ENCODE measurements around the gene VRK1.

VRK1 gene

DNA sequence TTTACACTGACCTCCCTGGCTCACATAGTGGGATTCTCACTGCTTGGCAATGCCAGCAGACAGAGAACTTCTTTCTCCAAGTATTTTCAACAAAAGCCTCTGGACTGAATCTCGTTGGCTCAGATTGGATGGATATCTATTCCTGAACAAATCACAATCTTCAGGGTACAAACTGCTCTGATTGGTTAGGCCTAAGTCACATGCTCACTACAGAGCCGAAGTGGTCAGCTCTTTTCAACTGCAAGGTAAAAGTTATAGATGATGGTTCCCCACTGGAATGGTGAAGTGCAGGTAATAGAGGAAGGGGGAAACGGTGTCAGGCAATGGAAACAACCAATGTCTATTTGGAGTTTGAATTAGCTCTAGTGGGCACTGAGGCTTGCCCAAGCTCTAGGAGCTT, 16.7 kb upstream of the VRK1 start:
- H3K4me3 ChIP-seq (ENCODE audit: low read depth, low read length): no peak overlapping the region
- H2BK120ac ChIP-seq (ENCODE audit: insufficient read depth, low read length, poor library complexity): no peak overlapping the region
- no peaks in the 10 kb centered on the region for H3K79me1 ChIP-seq (ENCODE audit: low read length)
- no peak overlapping the region for H3K23ac ChIP-seq (ENCODE audit: low read length)
- H3K27ac ChIP-seq (ENCODE audit: low read depth, low read length): no peak overlapping the region
- H3K4ac ChIP-seq (ENCODE audit: low read depth, low read length): no peak overlapping the region
- no peak overlapping the region for H2AFZ ChIP-seq (ENCODE audit: insufficient read depth, low read length, poor library complexity)
- no peak for DNase-seq
- no peaks in the 10 kb centered on the region for H3K9me3 ChIP-seq (ENCODE audit: insufficient read depth, low read depth, low read length)
- no peak overlapping the region for H3K4me2 ChIP-seq (ENCODE audit: low read length)
- no CpG with 5 or more reads among the region's 3 CpGs for WGBS (ENCODE audit: extremely low coverage, insufficient coverage, insufficient read length)
- no peak overlapping the region for H2AK5ac ChIP-seq (ENCODE audit: low read length)
- no peak overlapping the region for H4K8ac ChIP-seq (ENCODE audit: low read depth, low read length)
- no peak overlapping the region for H3K18ac ChIP-seq (ENCODE audit: low read length)
- no peaks in the 10 kb centered on the region for H3K36me3 ChIP-seq (ENCODE audit: control insufficient read depth in 1 of 2, insufficient read depth in 2 of 2, low read length in 2 of 2)
- H3K14ac ChIP-seq (ENCODE audit: low read length): no peak overlapping the region
- H3K4me1 ChIP-seq (ENCODE audit: control insufficient read depth in 1 of 2, insufficient read depth in 2 of 2, low read length in 2 of 2): no peaks in the 10 kb centered on the region
- H4K12ac ChIP-seq (ENCODE audit: low read depth, low read length): no peak overlapping the region
- no peaks in the 10 kb centered on the region for H3K27me3 ChIP-seq (ENCODE audit: insufficient read depth, low read length)
- H2BK12ac ChIP-seq (ENCODE audit: low read length): no peak overlapping the region
- no peak overlapping the region for H4K91ac ChIP-seq (ENCODE audit: low read depth, low read length)
- no peak overlapping the region for H3K9ac ChIP-seq (ENCODE audit: low read length)
- no peak overlapping the region for H2BK5ac ChIP-seq (ENCODE audit: low read depth, low read length, poor library complexity)
- H3K79me2 ChIP-seq (ENCODE audit: control insufficient read depth, insufficient read depth, low read length, poor library complexity): no peaks in the 10 kb centered on the region

DNA sequence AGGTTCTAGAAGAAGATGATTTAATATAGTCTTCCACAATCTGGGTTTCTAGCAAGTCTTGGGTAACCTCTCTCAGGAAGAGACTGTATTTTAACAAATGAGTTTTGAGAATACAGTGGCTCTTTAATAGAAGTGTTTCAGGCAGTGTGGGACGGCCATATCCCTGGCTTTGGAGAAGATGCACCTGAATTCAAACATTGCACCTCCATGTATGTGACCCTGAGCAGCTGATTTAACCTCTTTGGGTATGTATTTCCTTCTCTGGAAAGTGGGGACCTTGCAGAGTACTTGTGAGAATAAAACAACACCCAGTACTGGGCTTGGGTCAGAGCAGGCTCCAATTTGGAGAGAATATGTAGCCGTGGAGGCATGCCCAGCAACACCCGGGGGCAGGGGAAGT, 15.8 kb upstream of the VRK1 start:
- no peak overlapping the region for H2AK5ac ChIP-seq (ENCODE audit: low read length)
- no peak overlapping the region for H4K8ac ChIP-seq (ENCODE audit: low read depth, low read length)
- H3K27ac ChIP-seq (ENCODE audit: low read depth, low read length): no peak overlapping the region
- no peak overlapping the region for H2BK5ac ChIP-seq (ENCODE audit: low read depth, low read length, poor library complexity)
- no peak overlapping the region for H3K14ac ChIP-seq (ENCODE audit: low read length)
- H3K27me3 ChIP-seq (ENCODE audit: insufficient read depth, low read length): no peaks in the 10 kb centered on the region
- no CpG with 5 or more reads among the region's 3 CpGs for WGBS (ENCODE audit: extremely low coverage, insufficient coverage, insufficient read length)
- no peak for DNase-seq
- H3K9ac ChIP-seq (ENCODE audit: low read length): no peak overlapping the region
- H4K12ac ChIP-seq (ENCODE audit: low read depth, low read length): no peak overlapping the region
- H3K4me1 ChIP-seq (ENCODE audit: control insufficient read depth in 1 of 2, insufficient read depth in 2 of 2, low read length in 2 of 2): no peaks in the 10 kb centered on the region
- H3K23ac ChIP-seq (ENCODE audit: low read length): no peak overlapping the region
- no peak overlapping the region for H3K4me2 ChIP-seq (ENCODE audit: low read length)
- no peak overlapping the region for H4K91ac ChIP-seq (ENCODE audit: low read depth, low read length)
- H3K4me3 ChIP-seq (ENCODE audit: low read depth, low read length): no peak overlapping the region
- H2BK12ac ChIP-seq (ENCODE audit: low read length): no peak overlapping the region
- no peak overlapping the region for H2AFZ ChIP-seq (ENCODE audit: insufficient read depth, low read length, poor library complexity)
- no peaks in the 10 kb centered on the region for H3K9me3 ChIP-seq (ENCODE audit: insufficient read depth, low read depth, low read length)
- no peak overlapping the region for H2BK120ac ChIP-seq (ENCODE audit: insufficient read depth, low read length, poor library complexity)
- H3K36me3 ChIP-seq (ENCODE audit: control insufficient read depth in 1 of 2, insufficient read depth in 2 of 2, low read length in 2 of 2): no peaks in the 10 kb centered on the region
- H3K4ac ChIP-seq (ENCODE audit: low read depth, low read length): no peak overlapping the region
- no peaks in the 10 kb centered on the region for H3K79me2 ChIP-seq (ENCODE audit: control insufficient read depth, insufficient read depth, low read length, poor library complexity)
- no peaks in the 10 kb centered on the region for H3K79me1 ChIP-seq (ENCODE audit: low read length)
- H3K18ac ChIP-seq (ENCODE audit: low read length): no peak overlapping the region

DNA sequence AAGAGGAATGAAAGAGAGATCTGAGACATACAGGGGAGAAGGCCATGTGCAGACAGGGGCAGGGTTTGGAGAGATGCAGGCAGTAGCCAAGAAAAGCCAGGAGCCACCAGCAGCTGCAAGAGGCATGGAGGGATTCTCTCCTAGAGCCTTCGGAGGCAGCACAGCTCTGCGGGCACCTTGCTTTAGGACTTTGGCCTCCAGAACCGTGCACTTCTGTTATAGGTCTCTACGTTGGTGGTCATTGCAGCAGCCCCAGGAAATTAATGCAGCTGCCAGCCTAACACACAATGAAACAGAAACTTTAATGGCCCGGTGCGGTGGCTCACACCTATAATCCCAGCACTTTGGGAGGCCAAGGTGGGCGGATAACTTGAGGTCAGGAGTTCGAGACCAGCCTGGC, 14.7 kb upstream of the VRK1 start:
- Histone ChIP-seq H3K4me2 (ENCODE audit: low read length) (no peak overlapping the region), H2BK120ac (ENCODE audit: insufficient read depth, low read length, poor library complexity) (no peak overlapping the region), H2BK5ac (ENCODE audit: low read depth, low read length, poor library complexity) (no peak overlapping the region), H3K9ac (ENCODE audit: low read length) (no peak overlapping the region), H4K8ac (ENCODE audit: low read depth, low read length) (no peak overlapping the region), H4K12ac (ENCODE audit: low read depth, low read length) (no peak overlapping the region), H3K27me3 (ENCODE audit: insufficient read depth, low read length) (no peaks in the 10 kb centered on the region), H3K27ac (ENCODE audit: low read depth, low read length) (no peak overlapping the region), H3K9me3 (ENCODE audit: insufficient read depth, low read depth, low read length) (no peaks in the 10 kb centered on the region), H2BK12ac (ENCODE audit: low read length) (no peak overlapping the region), H2AK5ac (ENCODE audit: low read length) (no peak overlapping the region), H2AFZ (ENCODE audit: insufficient read depth, low read length, poor library complexity) (no peak overlapping the region), H3K4me1 (ENCODE audit: control insufficient read depth in 1 of 2, insufficient read depth in 2 of 2, low read length in 2 of 2) (no peaks in the 10 kb centered on the region), H4K91ac (ENCODE audit: low read depth, low read length) (no peak overlapping the region), H3K18ac (ENCODE audit: low read length) (no peak overlapping the region), H3K79me2 (ENCODE audit: control insufficient read depth, insufficient read depth, low read length, poor library complexity) (no peaks in the 10 kb centered on the region), H3K36me3 (ENCODE audit: control insufficient read depth in 1 of 2, insufficient read depth in 2 of 2, low read length in 2 of 2) (no peaks in the 10 kb centered on the region), H3K4me3 (ENCODE audit: low read depth, low read length) (no peak overlapping the region), H3K23ac (ENCODE audit: low read length) (no peak overlapping the region), H3K4ac (ENCODE audit: low read depth, low read length) (no peak overlapping the region), H3K79me1 (ENCODE audit: low read length) (no peaks in the 10 kb centered on the region), H3K14ac (ENCODE audit: low read length) (no peak overlapping the region)
- no CpG with 5 or more reads among the region's 8 CpGs for WGBS (ENCODE audit: extremely low coverage, insufficient coverage, insufficient read length)
- no peak for DNase-seq

DNA sequence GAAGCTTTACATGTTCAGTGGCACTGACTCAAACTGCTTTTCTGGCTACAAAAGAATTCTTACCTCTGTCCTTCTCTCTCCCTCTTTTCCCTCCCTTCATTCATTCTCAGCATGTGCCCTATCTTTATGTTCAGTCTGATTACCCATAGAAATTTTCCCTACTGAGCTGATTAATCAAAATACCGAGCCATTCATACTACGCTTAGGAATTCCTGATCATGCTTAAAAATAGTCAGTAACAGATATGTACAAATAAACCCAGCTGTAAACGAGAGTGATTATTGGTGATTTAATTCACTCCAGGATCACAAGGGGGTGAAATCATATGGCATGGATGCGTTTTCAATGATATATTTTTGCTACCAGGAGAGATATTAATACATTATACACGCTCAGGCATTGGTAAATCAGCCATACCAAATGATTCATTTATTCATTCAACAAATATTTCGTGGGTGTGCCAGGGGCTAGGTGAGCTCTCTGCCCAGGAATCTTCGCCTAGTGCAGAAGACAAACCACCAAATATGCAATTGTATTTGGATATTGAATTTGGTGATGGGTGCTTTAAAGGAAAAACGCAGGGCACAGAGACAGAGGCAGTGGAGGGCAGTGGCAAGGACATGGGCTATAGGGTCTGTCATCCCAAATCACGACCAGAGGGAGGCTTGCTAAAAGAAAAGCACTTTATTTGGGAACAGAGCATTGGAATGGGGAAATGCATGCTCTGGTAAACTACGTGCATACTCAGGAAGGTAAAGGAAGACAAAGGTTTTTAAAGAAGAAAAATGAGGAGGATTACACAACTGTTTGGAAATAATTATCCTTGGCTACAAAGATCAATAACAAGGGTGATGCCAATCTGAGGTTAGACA, 13.9 kb upstream of the VRK1 start:
- H3K18ac ChIP-seq (ENCODE audit: low read length): no peak overlapping the region
- WGBS (ENCODE audit: extremely low coverage, insufficient coverage, insufficient read length): no CpG with 5 or more reads among the region's 10 CpGs
- no peaks in the 10 kb centered on the region for H3K79me1 ChIP-seq (ENCODE audit: low read length)
- H3K36me3 ChIP-seq (ENCODE audit: control insufficient read depth in 1 of 2, insufficient read depth in 2 of 2, low read length in 2 of 2): no peaks in the 10 kb centered on the region
- no peaks in the 10 kb centered on the region for H3K27me3 ChIP-seq (ENCODE audit: insufficient read depth, low read length)
- H3K23ac ChIP-seq (ENCODE audit: low read length): no peak overlapping the region
- no peak overlapping the region for H3K14ac ChIP-seq (ENCODE audit: low read length)
- H3K9ac ChIP-seq (ENCODE audit: low read length): no peak overlapping the region
- no peak overlapping the region for H3K27ac ChIP-seq (ENCODE audit: low read depth, low read length)
- no peaks in the 10 kb centered on the region for H3K9me3 ChIP-seq (ENCODE audit: insufficient read depth, low read depth, low read length)
- no peak overlapping the region for H2BK5ac ChIP-seq (ENCODE audit: low read depth, low read length, poor library complexity)
- no peak overlapping the region for H2BK120ac ChIP-seq (ENCODE audit: insufficient read depth, low read length, poor library complexity)
- H3K4me3 ChIP-seq (ENCODE audit: low read depth, low read length): no peak overlapping the region
- H4K91ac ChIP-seq (ENCODE audit: low read depth, low read length): no peak overlapping the region
- H2AK5ac ChIP-seq (ENCODE audit: low read length): no peak overlapping the region
- no peak overlapping the region for H4K8ac ChIP-seq (ENCODE audit: low read depth, low read length)
- no peaks in the 10 kb centered on the region for H3K4me1 ChIP-seq (ENCODE audit: control insufficient read depth in 1 of 2, insufficient read depth in 2 of 2, low read length in 2 of 2)
- H3K4me2 ChIP-seq (ENCODE audit: low read length): no peak overlapping the region
- H4K12ac ChIP-seq (ENCODE audit: low read depth, low read length): no peak overlapping the region
- no peaks in the 10 kb centered on the region for H3K79me2 ChIP-seq (ENCODE audit: control insufficient read depth, insufficient read depth, low read length, poor library complexity)
- H2AFZ ChIP-seq (ENCODE audit: insufficient read depth, low read length, poor library complexity): no peak overlapping the region
- no peak overlapping the region for H2BK12ac ChIP-seq (ENCODE audit: low read length)
- peak; percentile 28 to 59 for DNase-seq
- H3K4ac ChIP-seq (ENCODE audit: low read depth, low read length): no peak overlapping the region
